ENCODE data around the gene KCNQ1OT1. TPM values are rescaled to one million over a fixed set of nuclear protein-coding genes. Genes with fewer than 3 reads are reported as not detected.

The KCNQ1OT1 gene
- total RNA-seq, 2 experiments from 2014 or later, result 0.19 to 0.22 TPM

DNA sequence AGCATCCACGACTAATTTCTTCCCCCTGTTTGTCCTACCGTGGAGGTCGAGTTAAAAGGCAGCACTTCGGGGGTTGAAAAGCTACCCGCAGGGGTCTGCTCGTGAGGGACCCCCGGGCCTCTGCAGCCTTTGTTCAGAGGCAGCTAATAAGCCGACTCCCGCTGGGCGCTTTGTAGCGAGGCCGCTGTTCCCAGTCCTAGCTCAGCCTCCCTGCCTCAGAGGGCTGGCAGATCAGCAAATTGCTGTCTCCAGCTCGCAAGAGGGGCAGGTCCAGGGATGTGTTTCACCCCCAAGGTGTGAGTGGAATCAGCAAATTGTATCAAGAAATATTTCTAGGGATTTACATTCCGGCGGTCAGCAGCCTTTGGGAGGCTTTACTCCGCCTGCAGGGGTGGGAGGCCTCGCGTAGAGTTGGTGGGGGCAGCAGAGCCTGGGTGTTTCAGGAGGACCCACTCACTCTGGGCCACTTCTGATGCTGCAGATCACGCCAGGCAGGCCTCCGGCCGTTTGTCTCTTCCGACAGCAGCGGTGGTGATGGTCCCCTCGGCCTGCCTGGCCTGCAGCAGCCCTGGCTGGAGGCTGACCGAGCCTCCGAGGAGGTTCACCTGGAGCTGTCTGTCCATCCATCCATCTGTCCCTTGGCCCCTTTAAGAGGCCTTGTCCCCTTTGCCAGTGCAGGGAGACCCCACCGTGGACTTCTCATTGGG is 21.6 kb upstream of the KCNQ1OT1 start:
- POLR2A ChIA-PET, result no interaction called here

GRCh38 chr11:2719831-2720590 is 20.2 kb upstream of the KCNQ1OT1 start:
- H3K4me1 Mint-ChIP-seq, result no peaks in the 10 kb centered on the region
- H3K36me3 Mint-ChIP-seq (ENCODE audit: low read depth), result no peaks in the 10 kb centered on the region

More for the DNA sequence above, 21.6 kb upstream of the KCNQ1OT1 start:
- Mint-ChIP-seq H3K36me3 (ENCODE audit: low read depth) (no peaks in the 10 kb centered on the region), H3K4me1 (no peaks in the 10 kb centered on the region), H3K9me3 (no peaks in the 10 kb centered on the region), H3K27me3 (no peaks in the 10 kb centered on the region), H3K27ac (no peak overlapping the region), H3K4me3 (no peak overlapping the region)
- no peak for DNase-seq
- CTCF ChIA-PET, result no interaction called here

GRCh38 chr11:2718817-2719438 is 19.1 kb upstream of the KCNQ1OT1 start:
- Mint-ChIP-seq H3K36me3 (ENCODE audit: low read depth) (no peaks in the 10 kb centered on the region), H3K9me3 (no peaks in the 10 kb centered on the region), H3K4me3 (no peak overlapping the region), H3K27me3 (no peaks in the 10 kb centered on the region), H3K4me1 (no peaks in the 10 kb centered on the region), H3K27ac (no peak overlapping the region)
- ChIA-PET CTCF (interaction anchor here (0.6 kb wide), 1 partner anchor 86 kb away, joined by 3 read pairs; no protein-coding TSS in a partner anchor), POLR2A (no interaction called here)
- DNase-seq, result no peak

More at GRCh38 chr11:2719831-2720590, 20.2 kb upstream of the KCNQ1OT1 start:
- CTCF ChIA-PET, result interaction anchor here (0.6 kb wide), 1 partner anchor 84 kb away, joined by 3 read pairs; no protein-coding TSS in a partner anchor
- POLR2A ChIA-PET, result no interaction called here
- Mint-ChIP-seq H3K27me3 (no peaks in the 10 kb centered on the region), H3K9me3 (no peaks in the 10 kb centered on the region), H3K27ac (no peak overlapping the region), H3K4me3 (no peak overlapping the region)
- no peak for DNase-seq

- Mint-ChIP-seq H3K9me3 (no peaks in the 10 kb centered on the region), H3K36me3 (ENCODE audit: low read depth) (no peaks in the 10 kb centered on the region), H3K4me3 (no peak overlapping the region), H3K27me3 (no peaks in the 10 kb centered on the region), H3K4me1 (no peaks in the 10 kb centered on the region), H3K27ac (no peak overlapping the region)
- ChIA-PET CTCF (no interaction called here), POLR2A (no interaction called here)
- DNase-seq, result no peak
Observed at GRCh38 chr11:2717561-2718325, 17.9 kb upstream of the KCNQ1OT1 start.

DNA sequence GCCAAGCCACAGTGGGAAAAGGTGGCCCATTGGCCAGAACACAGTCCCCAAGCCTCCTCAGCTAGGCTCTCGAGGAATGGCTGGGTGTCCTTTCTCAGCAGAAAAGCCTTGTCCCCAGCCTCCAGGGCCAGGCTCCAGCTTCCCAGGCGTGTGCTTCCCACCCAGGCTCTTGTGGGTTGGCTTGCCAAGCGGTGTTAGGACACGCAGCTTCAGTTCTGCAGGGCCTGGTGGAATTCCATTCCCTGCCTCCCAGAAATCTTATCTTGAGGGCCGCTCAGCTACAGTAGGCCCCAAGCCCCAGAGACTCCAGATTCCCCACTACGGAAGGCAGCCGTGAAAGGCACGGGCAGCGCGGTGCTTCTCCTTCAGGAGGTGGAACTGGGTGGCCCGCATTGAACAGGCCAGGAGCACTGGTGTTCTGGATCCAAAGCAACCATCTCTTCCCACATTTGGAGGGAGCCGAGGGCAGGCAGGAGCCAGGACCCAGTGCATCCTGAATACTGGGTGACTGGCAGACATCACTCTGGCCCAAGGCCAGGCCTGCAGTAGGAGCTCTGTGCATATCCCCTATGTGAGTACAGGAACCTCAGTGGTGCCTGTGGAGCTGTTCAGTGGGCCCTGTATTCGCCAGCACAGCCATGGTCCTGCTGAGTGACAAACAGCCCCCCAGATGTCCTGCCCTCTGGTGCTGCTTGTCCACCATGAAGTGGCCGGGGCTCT is 16.7 kb upstream of the KCNQ1OT1 start:
- no peak overlapping the region for H3K4me3 Mint-ChIP-seq
- no peaks in the 10 kb centered on the region for H3K4me1 Mint-ChIP-seq
- CTCF ChIA-PET, result no interaction called here
- no peak for DNase-seq
- H3K27ac Mint-ChIP-seq, result no peak overlapping the region
- no peaks in the 10 kb centered on the region for H3K27me3 Mint-ChIP-seq
- POLR2A ChIA-PET, result no interaction called here
- H3K36me3 Mint-ChIP-seq (ENCODE audit: low read depth), result no peaks in the 10 kb centered on the region
- no peaks in the 10 kb centered on the region for H3K9me3 Mint-ChIP-seq

DNA sequence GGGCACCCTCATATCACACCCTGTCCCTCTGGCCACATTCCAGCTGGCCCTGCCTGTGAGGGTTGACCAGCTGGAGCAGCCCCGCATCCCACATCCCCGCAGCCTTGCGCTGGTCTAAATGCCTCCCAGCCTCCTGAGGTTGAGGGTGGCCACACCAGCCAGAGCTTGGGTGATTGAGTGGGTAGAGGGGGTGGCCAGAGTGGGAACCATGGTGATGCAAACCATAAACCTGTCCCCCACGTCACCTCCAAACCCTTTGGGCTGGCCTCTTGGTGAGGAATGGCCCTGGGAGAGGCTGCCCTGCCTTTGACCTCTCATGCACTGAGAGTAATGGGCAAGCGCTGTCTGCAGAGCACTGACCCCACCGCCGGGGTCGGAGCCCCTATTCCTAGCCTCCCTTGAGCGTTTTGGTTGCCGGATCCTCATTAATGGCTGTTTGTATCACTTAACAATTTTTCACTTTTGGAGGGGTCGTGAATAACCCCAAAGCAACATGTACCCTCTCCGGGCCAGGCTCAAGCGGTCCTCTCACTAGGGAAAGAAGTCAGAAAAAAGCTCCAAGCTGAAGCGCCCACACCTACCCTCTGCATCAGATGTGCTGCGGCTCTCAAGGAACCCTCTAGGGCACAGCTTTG is 16.0 kb upstream of the KCNQ1OT1 start:
- Mint-ChIP-seq H3K9me3 (peaks cover under 1% of the 10 kb centered on the region), H3K4me3 (no peak overlapping the region), H3K27ac (no peak overlapping the region), H3K27me3 (no peaks in the 10 kb centered on the region), H3K36me3 (ENCODE audit: low read depth) (no peaks in the 10 kb centered on the region), H3K4me1 (no peaks in the 10 kb centered on the region)
- ChIA-PET POLR2A (no interaction called here), CTCF (no interaction called here)
- DNase-seq, result no peak

DNA sequence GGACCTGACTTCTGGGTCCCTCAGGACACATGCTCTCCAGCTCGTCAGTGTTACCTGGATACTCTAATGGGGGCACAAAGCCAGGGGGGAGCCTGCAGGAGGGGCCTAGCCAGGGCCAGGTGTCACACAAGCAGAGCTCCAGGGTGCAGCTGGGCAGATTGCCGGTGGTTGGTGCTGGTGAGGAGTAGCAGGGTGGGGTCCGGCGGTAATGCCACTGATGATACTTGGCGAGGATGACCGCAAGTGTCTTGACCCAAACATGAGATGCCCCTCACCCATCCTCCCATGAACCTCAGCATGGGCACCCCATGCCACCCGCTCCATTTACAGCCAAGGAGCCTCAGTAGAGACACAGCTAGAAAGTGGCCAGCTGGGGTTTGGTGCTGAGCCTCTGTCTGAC is 15.1 kb upstream of the KCNQ1OT1 start:
- no peaks in the 10 kb centered on the region for H3K4me1 Mint-ChIP-seq
- ChIA-PET POLR2A (no interaction called here), CTCF (no interaction called here)
- no peaks in the 10 kb centered on the region for H3K36me3 Mint-ChIP-seq (ENCODE audit: low read depth)
- peaks cover 7% of the 10 kb centered on the region for H3K9me3 Mint-ChIP-seq
- no peak for DNase-seq
- H3K4me3 Mint-ChIP-seq, result no peak overlapping the region
- no peak overlapping the region for H3K27ac Mint-ChIP-seq
- no peaks in the 10 kb centered on the region for H3K27me3 Mint-ChIP-seq

DNA sequence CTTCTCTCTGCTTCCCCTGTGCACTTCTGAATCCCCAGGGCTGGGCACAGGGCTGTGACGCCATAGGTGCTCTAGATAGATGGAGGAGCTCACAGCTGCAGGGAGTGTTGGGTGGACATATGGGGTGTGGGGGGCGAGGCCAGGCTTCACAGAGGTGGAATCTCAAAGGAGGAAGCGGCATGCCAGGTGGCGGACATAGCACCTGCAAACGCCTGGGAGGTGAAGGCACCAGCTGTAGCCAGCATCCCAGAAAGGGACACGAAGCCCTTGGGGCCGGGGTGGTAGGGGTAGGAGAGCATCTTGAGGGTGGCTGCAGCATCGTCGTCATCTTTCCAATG is 14.6 kb upstream of the KCNQ1OT1 start:
- H3K27me3 Mint-ChIP-seq, result no peaks in the 10 kb centered on the region
- ChIA-PET POLR2A (no interaction called here), CTCF (no interaction called here)
- H3K36me3 Mint-ChIP-seq (ENCODE audit: low read depth), result no peaks in the 10 kb centered on the region
- no peak overlapping the region for H3K27ac Mint-ChIP-seq
- no peak overlapping the region for H3K4me3 Mint-ChIP-seq
- peaks cover 10% of the 10 kb centered on the region for H3K9me3 Mint-ChIP-seq
- no peak for DNase-seq
- no peaks in the 10 kb centered on the region for H3K4me1 Mint-ChIP-seq

DNA sequence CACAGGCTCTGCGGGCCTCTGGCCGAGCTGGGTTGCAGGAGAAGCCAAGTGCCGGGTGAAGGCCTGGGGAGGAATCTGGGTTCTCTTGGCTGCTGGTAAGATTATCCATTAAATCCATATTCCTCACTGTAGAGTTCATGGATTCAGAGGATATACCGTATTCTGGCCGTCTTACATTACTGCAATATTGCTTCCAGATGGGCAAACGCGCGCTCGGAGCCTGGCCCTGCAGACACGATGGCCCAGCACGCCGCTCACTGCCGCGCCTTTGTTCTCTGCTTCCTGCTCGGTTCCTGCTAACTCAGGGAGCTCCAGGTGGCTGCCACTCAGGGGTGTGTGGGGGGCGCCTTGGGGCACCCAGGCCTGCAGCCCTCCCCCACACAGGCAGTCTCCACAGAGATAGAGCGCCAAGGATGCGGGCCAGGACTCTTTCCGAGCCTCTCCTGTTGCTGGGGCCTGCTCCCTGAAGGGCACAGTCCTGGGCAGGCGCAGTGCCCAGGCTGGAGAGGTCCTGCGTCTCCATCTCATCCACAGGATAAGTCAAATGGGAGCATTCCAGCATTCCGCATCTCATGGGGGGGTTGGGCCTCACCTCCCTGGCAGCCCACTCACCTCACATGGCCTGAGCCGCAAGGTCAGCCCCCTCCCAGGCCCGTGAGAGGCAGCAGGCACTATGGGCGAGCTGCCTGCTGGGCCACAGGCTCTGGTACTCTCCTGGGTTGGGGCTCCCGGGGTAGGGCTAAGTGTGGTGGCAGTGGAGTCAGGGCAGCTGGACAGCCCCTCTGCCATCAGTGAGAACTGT is 14.1 kb upstream of the KCNQ1OT1 start:
- Mint-ChIP-seq H3K27ac (no peak overlapping the region), H3K4me1 (no peaks in the 10 kb centered on the region), H3K36me3 (ENCODE audit: low read depth) (no peaks in the 10 kb centered on the region), H3K9me3 (peaks cover 10% of the 10 kb centered on the region), H3K4me3 (no peak overlapping the region), H3K27me3 (no peaks in the 10 kb centered on the region)
- DNase-seq, result no peak
- POLR2A ChIA-PET, result no interaction called here
- CTCF ChIA-PET, result no interaction called here

DNA sequence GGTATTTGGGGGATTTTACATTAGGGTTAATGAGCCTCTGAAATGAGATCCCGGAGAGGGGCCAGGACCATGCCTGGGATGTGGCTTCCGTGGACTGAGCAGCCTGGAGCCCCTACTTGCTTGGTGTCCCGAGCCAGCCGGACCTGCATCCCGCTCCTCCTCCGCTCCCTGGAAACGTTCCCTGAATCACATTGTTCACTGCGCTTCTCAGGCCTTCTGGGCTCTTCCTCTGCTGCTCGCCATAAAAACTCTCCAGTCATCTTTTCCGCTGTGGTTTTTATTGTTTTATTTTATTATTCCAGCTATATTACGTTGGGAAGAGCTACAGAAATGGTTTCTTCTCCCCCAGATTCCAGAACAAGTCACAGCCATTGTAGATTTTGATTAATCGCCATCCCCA is 13.3 kb upstream of the KCNQ1OT1 start:
- no peak overlapping the region for H3K27ac Mint-ChIP-seq
- POLR2A ChIA-PET, result no interaction called here
- peaks cover 10% of the 10 kb centered on the region for H3K9me3 Mint-ChIP-seq
- DNase-seq, result no peak
- H3K27me3 Mint-ChIP-seq, result no peaks in the 10 kb centered on the region
- no peaks in the 10 kb centered on the region for H3K4me1 Mint-ChIP-seq
- H3K4me3 Mint-ChIP-seq, result no peak overlapping the region
- CTCF ChIA-PET, result no interaction called here
- no peaks in the 10 kb centered on the region for H3K36me3 Mint-ChIP-seq (ENCODE audit: low read depth)

- no peaks in the 10 kb centered on the region for H3K4me1 Mint-ChIP-seq
- H3K4me3 Mint-ChIP-seq, result no peak overlapping the region
- ChIA-PET POLR2A (no interaction called here), CTCF (no interaction called here)
- no peak overlapping the region for H3K27ac Mint-ChIP-seq
- no peak for DNase-seq
- H3K9me3 Mint-ChIP-seq, result peaks cover 10% of the 10 kb centered on the region
- H3K36me3 Mint-ChIP-seq (ENCODE audit: low read depth), result no peaks in the 10 kb centered on the region
- no peaks in the 10 kb centered on the region for H3K27me3 Mint-ChIP-seq
Observed at GRCh38 chr11:2711161-2711560, 11.4 kb upstream of the KCNQ1OT1 start.

DNA sequence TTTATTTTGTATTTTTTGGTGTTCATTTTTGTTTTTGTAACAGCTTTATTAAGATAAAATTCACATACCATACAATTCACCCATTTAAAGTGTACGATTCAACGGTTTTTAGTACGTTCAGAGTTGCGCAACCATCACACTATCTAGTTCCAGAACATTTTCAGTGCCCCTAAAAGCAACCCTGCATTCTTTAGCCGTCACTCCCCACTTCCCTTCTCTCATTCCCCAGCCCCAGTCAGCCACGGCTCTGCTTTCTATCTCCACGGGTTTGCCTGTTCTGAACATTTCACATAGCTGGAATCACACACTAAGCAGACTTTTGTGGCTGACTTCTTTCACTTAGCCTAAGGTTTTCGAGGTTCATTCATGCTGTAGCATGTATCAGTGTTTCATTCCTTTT is 9.6 kb upstream of the KCNQ1OT1 start:
- Mint-ChIP-seq H3K4me1 (no peaks in the 10 kb centered on the region), H3K27me3 (no peaks in the 10 kb centered on the region), H3K9me3 (peaks cover 17% of the 10 kb centered on the region), H3K27ac (no peak overlapping the region), H3K36me3 (ENCODE audit: low read depth) (no peaks in the 10 kb centered on the region), H3K4me3 (no peak overlapping the region)
- ChIA-PET CTCF (no interaction called here), POLR2A (no interaction called here)
- no peak for DNase-seq

Data from activated CD4-positive, alpha-beta T cell treated with anti-CD3 and anti-CD28 coated beads, Interleukin-2, amount 10 ng/mL, durations not matched to agents 7 days and 5 days (primary cell).